ENCODE results near the gene CERK.

CERK gene

GRCh38 chr22:46742576-46743221, 4.6 kb upstream of the CERK start:
- DNase-seq (ENCODE audit: extremely low spot score): no peak
- no peak for TF ChIP-seq CTCF (IDR thresholded peaks at IDR 0.05; ENCODE audit: control extremely low read depth, extremely low read depth, low read depth, missing control alignments)
- ChIA-PET POLR2A (no interaction called here), CTCF (interaction anchor here (3.2 to 7.0 kb wide), 2 partner anchors 16 to 179 kb away, joined by 10 to 49 read pairs; no protein-coding TSS in a partner anchor)

GRCh38 chr22:46741974-46742519, 4.0 kb upstream of the CERK start:
- POLR2A ChIA-PET: interaction anchor here (0.8 kb wide), 1 partner anchor 21 kb away, joined by 3 read pairs; the partner anchor contains the start of gene TBC1D22A
- CTCF ChIA-PET: interaction anchor here (3.2 to 7.0 kb wide), 3 partner anchors 16 to 178 kb away, joined by 10 to 49 read pairs (median 21); no protein-coding TSS in a partner anchor
- DNase-seq (ENCODE audit: extremely low spot score): no peak
- TF ChIP-seq CTCF (IDR thresholded peaks at IDR 0.05; ENCODE audit: control extremely low read depth, extremely low read depth, low read depth, missing control alignments): no peak

GRCh38 chr22:46740910-46741780, 3.1 kb upstream of the CERK start:
- CTCF ChIA-PET: interaction anchor here (1.1 to 7.0 kb wide), 4 partner anchors 8 to 177 kb away, joined by 3 to 49 read pairs (median 16); no protein-coding TSS in a partner anchor
- POLR2A ChIA-PET: interaction anchor here (0.8 kb wide), 1 partner anchor 21 kb away, joined by 3 read pairs; the partner anchor contains the start of gene TBC1D22A
- DNase-seq (ENCODE audit: extremely low spot score): no peak
- TF ChIP-seq CTCF (IDR thresholded peaks at IDR 0.05; ENCODE audit: control extremely low read depth, extremely low read depth, low read depth, missing control alignments): no peak

- TF ChIP-seq CTCF (IDR thresholded peaks at IDR 0.05; ENCODE audit: control extremely low read depth, extremely low read depth, low read depth, missing control alignments): peak; percentile 18
- DNase-seq (ENCODE audit: extremely low spot score): no peak
- CTCF ChIA-PET: interaction anchor here (1.3 to 7.0 kb wide), 5 partner anchors 10 to 176 kb away, joined by 4 to 49 read pairs (median 10); no protein-coding TSS in a partner anchor
- POLR2A ChIA-PET: interaction anchor here (1.1 kb wide), 1 partner anchor 23 kb away, joined by 4 read pairs; the partner anchor contains the start of gene TBC1D22A
Measured at GRCh38 chr22:46739094-46739870, 1.2 kb upstream of the CERK start.

GRCh38 chr22:46738647-46739093, 618 bp upstream of the CERK start:
- ChIA-PET POLR2A (interaction anchor here (1.1 kb wide), 1 partner anchor 24 kb away, joined by 4 read pairs; the partner anchor contains the start of gene TBC1D22A), CTCF (interaction anchor here (1.3 to 7.0 kb wide), 4 partner anchors 10 to 65 kb away, joined by 4 to 49 read pairs (median 14); no protein-coding TSS in a partner anchor)
- TF ChIP-seq CTCF (IDR thresholded peaks at IDR 0.05; ENCODE audit: control extremely low read depth, extremely low read depth, low read depth, missing control alignments): peak; percentile 5
- DNase-seq (ENCODE audit: extremely low spot score): no peak
